ENCODE measurements around the gene E2F7. TPM values are rescaled to one million over a fixed set of nuclear protein-coding genes. Genes with fewer than 3 reads are reported as not detected.

The E2F7 gene
- total and polyA plus RNA-seq, 2 experiments from 2014 or later, result 31.8 to 40.3 TPM

GRCh38 chr12:77033658-77034536, 31.5 kb downstream of the E2F7 start:
- Mint-ChIP-seq H3K4me1 (no peaks in the 10 kb centered on the region), H3K27ac (no peak overlapping the region), H3K4me3 (no peak overlapping the region), H3K36me3 (ENCODE audit: low read depth) (peaks cover 67% of the 10 kb centered on the region), H3K27me3 (ENCODE audit: insufficient read depth, low read depth, poor library complexity) (peaks cover 1% of the 10 kb centered on the region), H3K9me3 (peaks cover 2% of the 10 kb centered on the region; the same call in 2 of the 3 replicates)
- Histone ChIP-seq H3K27ac (ENCODE audit: low read depth) (no peak overlapping the region), H3K4me1 (ENCODE audit: insufficient read depth) (no peaks in the 10 kb centered on the region), H3K27me3 (ENCODE audit: insufficient read depth) (no peaks in the 10 kb centered on the region), H4K20me1 (replicated peaks; ENCODE audit: insufficient read depth) (peaks cover 3% of the 10 kb centered on the region; the same call in 1 of the 2 replicates), H3K4me2 (no peak overlapping the region), H3K9me2 (ENCODE audit: insufficient read depth) (no peaks in the 10 kb centered on the region), H3K79me2 (replicated peaks; ENCODE audit: insufficient read depth) (no peaks in the 10 kb centered on the region), H3F3A (replicated peaks; ENCODE audit: low read depth) (no peaks in the 10 kb centered on the region), H3K4me3 (no peak overlapping the region), H2AFZ (no peak overlapping the region), H3K36me3 (ENCODE audit: insufficient read depth) (peaks cover 42% of the 10 kb centered on the region)
- DNase-seq (ENCODE audit: low spot score) (no peak), ATAC-seq (no peak)
- TF ChIP-seq ZNF114 (CRISPR knock-in tag; IDR thresholded peaks at IDR 0.05), result no peak
- TF ChIP-seq REST (IDR thresholded peaks at IDR 0.05; ENCODE audit: unreplicated experiment), result no peak
- TF ChIP-seq ZNF331 (CRISPR knock-in tag; IDR thresholded peaks at IDR 0.05; ENCODE audit: low read depth), result no peak
- no peak for TF ChIP-seq EZH2 (IDR thresholded peaks at IDR 0.05; ENCODE audit: low read depth, unreplicated experiment)
- TF ChIP-seq CTCF (conservative IDR thresholded peaks at IDR 0.05; ENCODE audit: low read depth in 2 of 2), result no peak
- no peak for TF ChIP-seq ETS1 (IDR thresholded peaks at IDR 0.05)
- no peak for TF ChIP-seq STAT1 (IDR thresholded peaks at IDR 0.05; ENCODE audit: unreplicated experiment)
- TF ChIP-seq JUNB (IDR thresholded peaks at IDR 0.05; ENCODE audit: unreplicated experiment), result no peak
- no peak for TF ChIP-seq NANOG (IDR thresholded peaks at IDR 0.05; ENCODE audit: borderline replicate concordance)
- no peak for TF ChIP-seq EZH2phosphoT487 (IDR thresholded peaks at IDR 0.05; ENCODE audit: unreplicated experiment)
- no peak for TF ChIP-seq ZNF462 (CRISPR knock-in tag; IDR thresholded peaks at IDR 0.05)
- TF ChIP-seq CREB1 (CRISPR knock-in tag; IDR thresholded peaks at IDR 0.05; ENCODE audit: low read depth), result no peak
- no peak for TF ChIP-seq POLR2AphosphoS5 (IDR thresholded peaks at IDR 0.05; ENCODE audit: low read depth)

All from GM23338 (cell line).